Activated CD8-positive, alpha-beta T cell treated with anti-CD3 and anti-CD28 coated beads for 36 hours (primary cell): ENCODE results near the gene GRSF1. TPM values are rescaled to one million over a fixed set of nuclear protein-coding genes. Genes with fewer than 3 reads are reported as not detected.
"Not testable (repeated sequence)": the region's sequence is repeated elsewhere in the genome, so short reads cannot be mapped to it uniquely, and the experiment has no call there.

Experiments
- ATAC-seq: fragments of 200-7000 bp; cut with Tn5 transposase; one replicate; pipeline ENCODE4 v1.10.0; 2021; ENCODE audit warnings: mild to moderate bottlenecking, moderate library complexity
- CTCF ChIA-PET: fragments of 350-600 bp; sonication (Branson Sonifier 250); formaldehyde crosslinking; loops from one replicate; lab custom pipeline; 2021; ENCODE audit warnings: antibody characterized with exemption; lab: Charles Lee
- POLR2A ChIA-PET: fragments of 350-600 bp; sonication (Branson Sonifier 250); formaldehyde crosslinking; loops from one replicate; lab custom pipeline; 2021; ENCODE audit warnings: antibody characterized with exemption; lab: Charles Lee
- DNase-seq: peaks from one replicate; pipeline ENCODE4 v3.0.0-alpha.2; 2020
- H3K27ac Mint-ChIP-seq: one replicate; pipeline ENCODE4 v1.8.0; 2021; ENCODE audit warnings: mild to moderate bottlenecking, mixed read lengths
- H3K27me3 Mint-ChIP-seq: one replicate; pipeline ENCODE4 v1.8.0; 2021; ENCODE audit warnings: mixed read lengths
- H3K36me3 Mint-ChIP-seq: one replicate; pipeline ENCODE4 v1.8.0; 2021; ENCODE audit warnings: low read depth, mixed read lengths
- H3K4me1 Mint-ChIP-seq: one replicate; pipeline ENCODE4 v1.8.0; 2021; ENCODE audit warnings: low read depth, mixed read lengths
- H3K4me3 Mint-ChIP-seq: one replicate; pipeline ENCODE4 v1.8.0; 2021; ENCODE audit warnings: mild to moderate bottlenecking, moderate library complexity, mixed read lengths
- H3K9me3 Mint-ChIP-seq: one replicate; pipeline ENCODE4 v1.8.0; 2021; ENCODE audit warnings: mixed read lengths
- CTCF ChIP-seq: fragments of 200-600 bp; IDR thresholded peaks from one replicate; pipeline ENCODE4 v1.8.0; 2022; ENCODE audit warnings: antibody characterized with exemption, mild to moderate bottlenecking
- intact Hi-C: fragments of 100-400 bp; cut with micrococcal nuclease; formaldehyde crosslinking; loops from one replicate; pipeline ENCODE4 v1.10.0; 2022
- total RNA-seq, 2 experiments: library from RNA; stranded (reverse); gene quantifications; one replicate each; pipeline ENCODE4 v1.2.3, GENCODE V29; 2021

GRSF1 gene
- total RNA-seq, 2 experiments from 2014 or later: 111 to 117 TPM

- Mint-ChIP-seq H3K4me1 (no peaks in the 10 kb centered on the region), H3K27ac (no peak overlapping the region), H3K4me3 (no peak overlapping the region), H3K36me3 (peaks cover 2% of the 10 kb centered on the region), H3K27me3 (no peaks in the 10 kb centered on the region), H3K9me3 (no peaks in the 10 kb centered on the region)
- intact Hi-C loops: no loop called here
- DNase-seq (no peak), ATAC-seq (no peak)
- ChIA-PET CTCF (no interaction called here), POLR2A (no interaction called here)
- TF ChIP-seq CTCF: no peak
Measured at GRCh38 chr4:70783096-70783495, 56.6 kb downstream of the GRSF1 start.

GRCh38 chr4:70778888-70779422, 60.7 kb downstream of the GRSF1 start:
- no peaks in the 10 kb centered on the region for H3K27me3 Mint-ChIP-seq
- POLR2A ChIA-PET: no interaction called here
- H3K36me3 Mint-ChIP-seq: no peaks in the 10 kb centered on the region
- H3K9me3 Mint-ChIP-seq: no peaks in the 10 kb centered on the region
- no peak for ATAC-seq
- no peak for DNase-seq
- no peak for TF ChIP-seq CTCF
- H3K27ac Mint-ChIP-seq: no peak overlapping the region
- CTCF ChIA-PET: no interaction called here
- no peak overlapping the region for H3K4me3 Mint-ChIP-seq
- no peaks in the 10 kb centered on the region for H3K4me1 Mint-ChIP-seq
- intact Hi-C loops: no loop called here

- POLR2A ChIA-PET: no interaction called here
- Mint-ChIP-seq H3K36me3 (peaks cover 3% of the 10 kb centered on the region), H3K27ac (no peak overlapping the region), H3K4me1 (peaks cover 4% of the 10 kb centered on the region), H3K4me3 (no peak overlapping the region), H3K27me3 (no peaks in the 10 kb centered on the region), H3K9me3 (no peaks in the 10 kb centered on the region)
- CTCF ChIA-PET: interaction anchor here (0.8 kb wide), 1 partner anchor 11 kb away, joined by 4 read pairs; no protein-coding TSS in a partner anchor
- no peak for TF ChIP-seq CTCF
- no peak for DNase-seq
- intact Hi-C loops: no loop called here
- ATAC-seq: no peak
Measured at GRCh38 chr4:70772929-70773555, 66.6 kb downstream of the GRSF1 start.

GRCh38 chr4:70769396-70769795, 70.3 kb downstream of the GRSF1 start:
- H3K36me3 Mint-ChIP-seq: peaks cover 14% of the 10 kb centered on the region
- ATAC-seq, H3K4me3 Mint-ChIP-seq, H3K27me3 Mint-ChIP-seq, intact Hi-C loops, H3K9me3 Mint-ChIP-seq, DNase-seq, POLR2A ChIA-PET, H3K4me1 Mint-ChIP-seq, H3K27ac Mint-ChIP-seq: not testable (repeated sequence)
- CTCF ChIA-PET: interaction anchor here (1.0 to 1.4 kb wide), 2 partner anchors 10 to 35 kb away, joined by 3 to 5 read pairs; no protein-coding TSS in a partner anchor

GRCh38 chr4:70768301-70768948, 71.3 kb downstream of the GRSF1 start:
- CTCF ChIA-PET: no interaction called here
- no peak overlapping the region for H3K4me3 Mint-ChIP-seq
- H3K27me3 Mint-ChIP-seq: no peaks in the 10 kb centered on the region
- H3K4me1 Mint-ChIP-seq: peaks cover 4% of the 10 kb centered on the region
- TF ChIP-seq CTCF: no peak
- DNase-seq (no peak), ATAC-seq (no peak)
- POLR2A ChIA-PET: no interaction called here
- H3K27ac Mint-ChIP-seq: no peak overlapping the region
- intact Hi-C loops: no loop called here
- no peaks in the 10 kb centered on the region for H3K9me3 Mint-ChIP-seq
- H3K36me3 Mint-ChIP-seq: peaks cover 23% of the 10 kb centered on the region

Other genes with a start within 250 kb of the GRSF1 start
- not detected for gene AMBN, start 247.6 kb downstream of the GRSF1 start, total RNA-seq
- not detected for gene ENAM, start 211.1 kb downstream of the GRSF1 start, total RNA-seq
- not detected for gene JCHAIN, start 173.4 kb downstream of the GRSF1 start, total RNA-seq
- 10 to 100 TPM; 31.0 to 33.5 TPM for gene UTP3, start 151.4 kb downstream of the GRSF1 start, total RNA-seq
- gene RUFY3, start 117.9 kb downstream of the GRSF1 start, total RNA-seq: 10 to 100 TPM; 13.6 to 17.5 TPM
- gene MOB1B, start 62.5 kb upstream of the GRSF1 start, total RNA-seq: 10 to 100 TPM; 14.9 to 19.7 TPM
- 10 to 100 TPM; 33.6 to 37.2 TPM for gene DCK, start 153.8 kb upstream of the GRSF1 start, total RNA-seq